ENCODE results near the gene SORBS1. TPM values are rescaled to one million over a fixed set of nuclear protein-coding genes. Genes with fewer than 3 reads are reported as not detected.

Gene SORBS1
- total and polyA plus RNA-seq, 2 of the 13 experiments (the other 11 are each of a cell fraction or from before 2014, with no cell fraction given) = 16.8 to 39.8 TPM

GRCh38 chr10:95536017-95536416 lies 25.2 kb downstream of the SORBS1 start:
- in situ Hi-C loops (cut with HindIII; ENCODE audit: extremely low pct_ligation_motif_present, low pct_unique_long_range_greater_than_20kb) = no loop called here
- H2AFZ ChIP-seq (ENCODE audit: low read length) = no peak overlapping the region
- TF ChIP-seq CCDC6 (CRISPR knock-in tag; IDR thresholded peaks at IDR 0.05) (no peak), LCORL (IDR thresholded peaks at IDR 0.05) (no peak), LCORL (CRISPR knock-in tag; IDR thresholded peaks at IDR 0.05) (no peak), SNAI1 (CRISPR knock-in tag; IDR thresholded peaks at IDR 0.05; ENCODE audit: borderline replicate concordance) (no peak), NFE2L2 (IDR thresholded peaks at IDR 0.05; ENCODE audit: low read length) (no peak), ZNF121 (CRISPR knock-in tag; IDR thresholded peaks at IDR 0.05) (no peak), MAFK (conservative IDR thresholded peaks at IDR 0.05 in 1 of 2, IDR thresholded peaks at IDR 0.05 in 1 of 2; ENCODE audit: low read length in 2 of 2) (no peak), ETV5 (CRISPR knock-in tag; IDR thresholded peaks at IDR 0.05; ENCODE audit: borderline replicate concordance) (no peak), ZFP36L1 (CRISPR knock-in tag; IDR thresholded peaks at IDR 0.05) (no peak), TBX3 (IDR thresholded peaks at IDR 0.05; ENCODE audit: borderline replicate concordance) (no peak), ZNF232 (CRISPR knock-in tag; IDR thresholded peaks at IDR 0.05; ENCODE audit: borderline replicate concordance) (no peak), ELF1 (CRISPR knock-in tag; IDR thresholded peaks at IDR 0.05) (no peak), ZNF12 (CRISPR knock-in tag; IDR thresholded peaks at IDR 0.05) (no peak), ZNF577 (CRISPR knock-in tag; IDR thresholded peaks at IDR 0.05; ENCODE audit: borderline replicate concordance, low read depth) (no peak), HCFC1 (IDR thresholded peaks at IDR 0.05; ENCODE audit: low read depth, low read length) (no peak), ONECUT2 (CRISPR knock-in tag; IDR thresholded peaks at IDR 0.05) (no peak), ISX (CRISPR knock-in tag; conservative IDR thresholded peaks at IDR 0.05) (no peak)
- TF ChIP-seq, protein P1, sequence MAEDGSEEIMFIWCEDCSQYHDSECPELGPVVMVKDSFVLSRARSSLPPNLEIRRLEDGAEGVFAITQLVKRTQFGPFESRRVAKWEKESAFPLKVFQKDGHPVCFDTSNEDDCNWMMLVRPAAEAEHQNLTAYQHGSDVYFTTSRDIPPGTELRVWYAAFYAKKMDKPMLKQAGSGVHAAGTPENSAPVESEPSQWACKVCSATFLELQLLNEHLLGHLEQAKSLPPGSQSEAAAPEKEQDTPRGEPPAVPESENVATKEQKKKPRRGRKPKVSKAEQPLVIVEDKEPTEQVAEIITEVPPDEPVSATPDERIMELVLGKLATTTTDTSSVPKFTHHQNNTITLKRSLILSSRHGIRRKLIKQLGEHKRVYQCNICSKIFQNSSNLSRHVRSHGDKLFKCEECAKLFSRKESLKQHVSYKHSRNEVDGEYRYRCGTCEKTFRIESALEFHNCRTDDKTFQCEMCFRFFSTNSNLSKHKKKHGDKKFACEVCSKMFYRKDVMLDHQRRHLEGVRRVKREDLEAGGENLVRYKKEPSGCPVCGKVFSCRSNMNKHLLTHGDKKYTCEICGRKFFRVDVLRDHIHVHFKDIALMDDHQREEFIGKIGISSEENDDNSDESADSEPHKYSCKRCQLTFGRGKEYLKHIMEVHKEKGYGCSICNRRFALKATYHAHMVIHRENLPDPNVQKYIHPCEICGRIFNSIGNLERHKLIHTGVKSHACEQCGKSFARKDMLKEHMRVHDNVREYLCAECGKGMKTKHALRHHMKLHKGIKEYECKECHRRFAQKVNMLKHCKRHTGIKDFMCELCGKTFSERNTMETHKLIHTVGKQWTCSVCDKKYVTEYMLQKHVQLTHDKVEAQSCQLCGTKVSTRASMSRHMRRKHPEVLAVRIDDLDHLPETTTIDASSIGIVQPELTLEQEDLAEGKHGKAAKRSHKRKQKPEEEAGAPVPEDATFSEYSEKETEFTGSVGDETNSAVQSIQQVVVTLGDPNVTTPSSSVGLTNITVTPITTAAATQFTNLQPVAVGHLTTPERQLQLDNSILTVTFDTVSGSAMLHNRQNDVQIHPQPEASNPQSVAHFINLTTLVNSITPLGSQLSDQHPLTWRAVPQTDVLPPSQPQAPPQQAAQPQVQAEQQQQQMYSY (CRISPR knock-in tag; IDR thresholded peaks at IDR 0.05) = no peak
- H3K27ac ChIP-seq (ENCODE audit: extremely low read length, insufficient read depth, low read length) = no peak overlapping the region
- no peak overlapping the region for H3K4me2 ChIP-seq (ENCODE audit: low read depth, low read length)
- CTCF ChIA-PET (ENCODE audit: low intra/inter-chr PET ratio, low total read pairs) = no interaction called here
- 95% methylated on average over 8 of the region's 8 CpGs for WGBS (ENCODE audit: low lambda C conversion rate)
- H3K9ac ChIP-seq (ENCODE audit: insufficient read depth, low read depth, low read length) = no peak overlapping the region
- no peaks in the 10 kb centered on the region for H4K20me1 ChIP-seq (ENCODE audit: insufficient read depth, low read length)
- H3K9me3 ChIP-seq (ENCODE audit: low read length) = no peaks in the 10 kb centered on the region
- BruUV-seq (replicated peaks) = no TSS peak
- FAIRE-seq (no peak), ATAC-seq (no peak), DNase-seq (ENCODE audit: low spot score) (no peak)
- no peak overlapping the region for H3K4me3 ChIP-seq (replicated peaks in 1 of 3; ENCODE audit: insufficient read depth in 1 of 3, low read depth in 2 of 3, low read length in 3 of 3)
- H3K27me3 ChIP-seq (ENCODE audit: control insufficient read depth in 1 of 2, insufficient read depth in 2 of 2, low read length in 2 of 2) = no peaks in the 10 kb centered on the region
- H3K36me3 ChIP-seq (replicated peaks in 1 of 2; ENCODE audit: control insufficient read depth in 1 of 2, insufficient read depth in 2 of 2, low read length in 2 of 2) = peaks cover 0 to 1% of the 10 kb centered on the region in 2 experiments; a peak in 1 of 5 replicates
- H3K79me2 ChIP-seq (ENCODE audit: insufficient read depth, low read length) = peaks cover 81% of the 10 kb centered on the region
- POLR2A ChIA-PET = no interaction called here
- intact Hi-C loops (cut with micrococcal nuclease; ENCODE audit: unreplicated experiment) = no loop called here
- H3K4me1 ChIP-seq (ENCODE audit: insufficient read depth, low read length) = peaks cover 85% of the 10 kb centered on the region
